HG02981 (cell line): Measurements from ENCODE around the gene SND1.
A peak's percentile ranks its signal among the peaks of the same experiment; 100 is the strongest.
"Not testable (repeated sequence)": the region's sequence is repeated elsewhere in the genome, so short reads cannot be mapped to it uniquely, and the experiment has no call there.

Source experiments
- ATAC-seq: cut with Tn5 transposase; IDR thresholded peaks from one replicate; pipeline ENCODE4 v1.9.1; 2021; ENCODE audit warnings: mild to moderate bottlenecking, moderate library complexity; ENCODE audit not compliant: unreplicated experiment

SND1 gene

DNA sequence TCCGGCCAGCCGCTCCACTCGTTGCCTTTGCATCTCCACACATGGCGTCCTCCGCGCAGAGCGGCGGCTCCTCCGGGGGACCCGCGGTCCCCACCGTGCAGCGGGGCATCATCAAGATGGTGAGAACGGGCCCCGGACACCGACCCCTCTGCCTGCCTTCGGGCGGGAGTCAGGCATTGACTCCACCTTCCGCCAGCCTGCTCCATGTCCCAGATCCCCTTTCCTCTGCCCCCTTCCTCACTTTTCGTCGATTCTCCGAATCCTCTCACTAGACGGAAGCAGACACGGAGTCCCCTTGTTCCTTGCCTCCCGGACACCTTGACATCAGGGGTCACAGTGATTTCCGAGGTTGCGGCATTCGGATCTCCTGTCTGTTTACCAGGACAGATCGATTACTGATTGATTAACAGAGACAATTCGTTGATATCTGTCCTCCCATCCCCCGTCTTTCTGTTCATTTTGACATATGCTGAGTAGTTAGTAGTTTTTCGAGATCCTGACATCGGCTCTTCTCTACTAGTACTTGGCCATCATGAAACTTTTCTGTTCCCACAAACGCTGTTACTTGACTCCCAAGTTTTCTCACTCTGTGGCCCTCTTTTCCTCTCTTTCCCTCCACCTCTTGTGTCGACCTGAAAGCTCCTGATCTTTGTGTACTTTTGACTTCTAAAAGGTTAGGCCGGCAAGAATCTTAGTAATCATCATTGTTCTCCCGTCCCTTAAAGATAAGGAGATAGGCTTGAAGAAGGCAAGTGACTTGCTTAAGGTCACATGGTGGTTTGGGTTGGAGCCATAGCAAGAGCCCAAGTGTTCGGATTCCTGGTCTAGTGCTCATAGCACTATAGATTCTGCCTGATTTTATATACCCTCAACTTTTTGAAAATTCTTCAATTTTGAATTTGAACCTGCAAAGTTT lies 597 bp downstream of the SND1 start:
- ATAC-seq: peak; percentile 8

DNA sequence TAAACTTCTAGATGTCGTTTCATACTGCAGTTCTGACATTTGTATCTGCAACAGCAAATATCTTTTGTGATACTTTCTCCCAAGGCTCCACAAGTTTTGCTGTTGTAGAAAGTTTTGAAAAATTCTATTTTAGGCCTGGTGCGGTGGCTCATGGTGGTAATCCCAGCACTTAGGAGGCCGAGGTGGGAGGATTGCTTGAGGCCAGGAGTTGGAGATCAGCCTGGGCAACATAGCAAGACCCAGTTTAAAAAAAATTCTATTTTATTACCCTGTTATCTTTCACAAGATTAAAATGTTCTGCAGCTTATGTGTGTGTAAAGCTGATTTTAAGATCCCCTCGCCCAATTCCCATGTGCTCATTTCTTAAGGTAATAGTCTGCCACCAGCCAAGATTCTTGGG lies 1.4 kb downstream of the SND1 start:
- ATAC-seq: no peak

DNA sequence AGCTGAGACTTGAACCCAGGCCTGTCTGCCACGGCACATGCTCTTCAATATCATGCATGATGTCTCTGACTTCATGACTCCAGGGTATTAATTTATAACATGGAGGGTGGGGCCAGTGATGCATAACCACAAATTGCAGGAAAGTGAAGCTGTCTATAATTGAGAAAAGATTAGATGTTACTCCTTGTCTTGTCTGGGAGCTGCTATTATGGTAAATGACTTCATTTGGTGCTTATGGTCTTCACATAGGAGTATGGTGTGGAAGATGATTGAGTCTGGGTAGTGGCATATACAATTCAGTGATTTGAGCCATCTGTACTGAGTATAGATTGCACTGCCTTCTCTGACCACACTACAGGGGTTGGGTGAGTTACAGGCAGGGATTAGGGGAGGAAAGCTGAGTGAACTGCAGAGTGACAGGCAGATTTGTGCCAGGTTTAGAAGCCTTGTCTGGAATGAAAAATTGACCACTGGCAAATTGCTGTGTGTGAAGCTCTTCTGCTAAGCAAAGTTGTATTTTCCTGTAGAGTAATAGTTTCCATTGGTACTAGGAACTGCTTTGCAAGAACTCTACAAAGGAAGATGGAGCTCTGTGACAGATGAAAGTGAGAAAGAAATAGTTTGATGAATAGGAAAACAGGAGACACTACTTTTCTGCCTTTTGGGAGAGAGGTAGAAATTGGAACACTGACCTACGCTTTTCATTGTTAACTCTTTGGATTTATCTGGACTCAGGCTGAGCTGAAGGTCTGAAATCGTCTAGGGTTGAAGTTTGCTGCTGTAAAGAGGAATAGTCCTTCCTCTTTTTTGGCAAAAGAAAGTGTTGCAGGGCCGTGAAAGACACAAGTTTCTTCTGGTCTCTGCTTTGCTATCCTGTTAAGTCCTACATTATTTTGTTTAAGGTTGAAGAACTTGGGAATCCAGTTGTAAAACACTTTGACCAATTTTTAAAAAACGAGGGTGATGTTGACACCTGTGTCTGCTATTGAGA lies 2.7 kb downstream of the SND1 start:
- ATAC-seq: no peak

DNA sequence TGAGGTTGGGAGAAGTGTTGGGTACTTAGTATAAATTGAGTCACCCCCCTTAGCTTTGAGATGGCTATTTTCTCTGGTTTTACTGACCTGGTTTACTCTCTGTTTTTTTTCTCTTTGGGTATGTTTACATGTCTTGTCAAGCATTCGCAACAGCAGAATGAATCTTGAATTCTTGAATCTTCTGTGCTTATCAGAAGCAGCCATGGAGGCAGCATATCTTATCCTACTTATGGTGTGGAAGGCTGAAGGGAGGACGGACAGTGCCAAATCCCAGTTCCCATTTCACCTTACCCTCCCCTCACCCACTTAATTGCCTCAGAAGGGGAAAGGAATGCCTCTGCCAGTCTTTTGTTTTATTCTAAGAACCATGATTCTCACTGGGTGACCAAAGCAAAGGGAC lies 3.7 kb downstream of the SND1 start:
- ATAC-seq: no peak

DNA sequence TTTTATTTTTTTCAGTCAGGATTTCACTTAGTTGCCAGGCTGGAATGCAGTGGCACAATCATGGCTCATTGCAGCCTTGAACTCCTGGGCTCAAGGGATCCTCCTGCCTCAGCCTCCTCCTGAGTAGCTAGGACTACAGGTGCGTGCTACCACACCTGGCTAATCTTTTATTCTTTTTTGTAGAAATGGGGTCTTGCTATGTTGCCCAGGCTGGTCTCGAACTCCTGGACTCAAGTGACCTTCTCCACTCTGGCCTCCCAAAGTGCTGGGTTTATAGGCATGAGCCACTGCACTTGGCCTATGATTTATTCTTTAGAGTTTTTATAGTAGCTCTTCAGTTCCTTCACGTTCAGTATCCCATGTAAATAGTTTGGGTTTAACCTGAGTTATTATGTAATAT lies 5.5 kb downstream of the SND1 start:
- no peak for ATAC-seq

DNA sequence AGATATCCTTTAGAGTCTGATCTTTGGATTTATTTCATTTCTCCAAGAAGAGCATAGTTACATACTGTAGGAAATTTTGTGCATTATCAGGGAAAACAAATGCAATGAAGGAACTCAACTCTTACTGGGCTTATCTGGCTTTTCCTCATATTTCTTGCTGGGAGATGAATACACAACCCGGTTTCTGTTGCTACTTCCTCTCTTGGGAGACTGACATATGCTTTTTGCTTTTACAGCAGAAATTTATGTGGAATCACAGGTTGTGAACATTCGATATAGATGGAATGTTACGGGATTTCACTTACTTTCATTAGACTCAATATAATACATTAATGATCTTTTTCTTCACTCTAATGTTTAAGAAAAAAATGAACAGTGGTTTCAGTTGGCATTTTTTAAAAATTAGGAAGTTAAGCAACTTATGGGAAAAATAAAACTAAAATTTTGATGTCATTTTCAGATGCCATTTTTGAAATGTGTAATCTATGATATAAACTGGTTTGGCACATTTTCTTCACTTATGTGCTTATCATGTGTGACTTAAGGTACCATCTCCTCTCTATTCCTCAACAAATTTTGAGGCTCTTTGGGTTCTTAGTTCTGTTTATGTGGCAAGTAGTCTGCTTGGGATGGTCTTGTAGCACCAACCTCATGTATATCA lies 7.1 kb downstream of the SND1 start:
- ATAC-seq: no peak

DNA sequence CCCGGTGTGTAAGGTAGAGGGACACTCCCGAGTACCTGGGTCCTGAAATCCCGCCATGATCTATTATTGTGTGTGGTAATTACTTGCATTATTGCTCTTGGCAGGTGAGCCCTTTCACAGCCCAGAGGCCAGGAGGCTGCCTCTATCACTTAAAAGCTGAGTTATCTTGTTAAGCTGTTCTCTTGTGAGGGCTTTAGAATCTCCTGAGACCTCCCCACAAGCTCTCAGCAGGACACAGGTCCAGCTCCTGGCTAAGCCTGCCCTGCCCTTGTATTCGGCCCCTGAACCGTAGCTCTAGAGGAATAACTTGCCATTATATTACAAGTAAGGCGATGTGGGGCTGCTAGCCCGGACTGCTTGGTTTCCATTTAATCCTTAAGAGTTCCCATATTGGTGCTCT lies 13.9 kb downstream of the SND1 start:
- ATAC-seq: no peak

DNA sequence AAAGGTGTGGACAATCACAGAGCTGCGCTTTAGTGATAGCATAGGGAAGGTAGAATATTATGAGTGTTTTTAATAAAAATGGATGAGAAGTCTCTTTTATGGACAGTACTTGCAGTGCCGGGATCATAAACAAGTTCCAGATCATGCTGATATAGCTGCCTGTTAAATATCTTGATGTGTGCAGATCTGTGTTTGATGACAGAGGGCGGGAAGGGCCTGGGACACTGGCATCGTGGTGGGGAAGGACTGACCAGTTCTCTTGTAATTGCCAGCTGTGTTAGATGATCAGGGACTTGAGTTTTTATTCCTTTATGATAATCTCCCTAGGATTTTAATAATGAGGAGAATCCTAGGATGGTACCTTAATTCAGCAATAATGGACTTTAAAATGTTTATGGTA lies 14.6 kb downstream of the SND1 start:
- no peak for ATAC-seq

DNA sequence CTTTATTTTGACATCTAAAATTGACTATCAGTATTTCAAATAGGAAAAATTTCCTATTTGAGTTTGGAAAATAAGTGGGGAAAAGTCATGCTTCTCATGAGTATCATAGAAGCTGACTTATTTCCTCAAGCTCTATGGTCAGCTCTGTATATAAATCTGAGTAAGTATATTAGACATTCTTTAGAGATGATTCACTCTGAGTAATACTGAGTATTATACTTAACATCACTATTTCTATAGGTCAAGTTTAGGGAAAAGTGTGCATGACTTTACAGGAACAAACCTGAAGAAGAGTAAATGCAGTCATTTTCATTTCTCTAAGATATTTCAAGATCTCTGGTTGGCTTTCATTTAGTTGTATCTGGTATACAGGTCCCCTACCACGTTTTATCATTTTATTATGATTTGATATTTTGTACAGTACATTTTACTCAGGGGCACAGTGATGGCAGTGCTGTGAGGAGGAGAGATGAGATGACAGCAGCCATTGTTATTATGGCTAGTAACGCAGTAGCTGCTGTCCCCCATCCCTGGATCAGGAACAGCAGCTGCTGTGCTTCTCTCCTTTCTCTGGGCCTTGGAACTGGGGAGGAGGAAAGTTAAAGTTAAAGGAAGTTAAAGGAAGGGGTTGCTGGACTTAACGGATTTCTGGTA lies 15.2 kb downstream of the SND1 start:
- no peak for ATAC-seq

DNA sequence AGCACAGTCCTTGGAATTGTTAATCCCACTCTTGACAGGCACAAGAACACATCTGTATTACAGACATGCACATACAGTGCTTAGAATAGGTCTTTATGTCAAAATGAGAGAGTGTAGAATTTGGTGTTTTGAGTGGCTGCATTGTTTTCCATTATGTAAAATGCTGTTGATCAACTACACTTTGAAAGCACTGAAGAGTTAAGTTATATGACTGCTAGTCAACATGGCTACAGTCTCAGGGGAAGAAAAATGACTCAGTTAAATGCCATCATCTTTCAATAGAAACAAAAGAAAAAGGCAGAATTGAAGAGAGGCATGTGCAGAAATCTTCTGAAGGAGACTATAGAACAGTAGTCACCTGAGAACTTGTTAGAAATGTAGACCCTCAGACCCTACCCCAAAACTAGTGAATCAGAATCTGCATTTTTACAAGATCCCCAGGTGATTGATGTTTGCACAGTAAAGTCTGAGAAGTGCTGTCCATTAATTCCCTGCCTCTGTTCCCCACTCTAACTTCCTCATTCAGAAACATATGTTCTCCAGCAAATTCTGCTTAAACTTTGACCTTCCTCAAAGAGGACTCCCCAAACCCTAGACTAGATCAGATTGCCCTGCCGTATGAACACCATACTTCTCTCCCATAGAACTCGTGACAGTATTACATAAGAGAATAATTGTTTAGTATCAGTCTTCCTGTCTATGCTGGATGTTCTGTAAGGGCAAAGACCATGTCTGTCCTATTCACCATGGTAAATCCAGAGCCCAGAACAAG lies 16.0 kb downstream of the SND1 start:
- no peak for ATAC-seq

DNA sequence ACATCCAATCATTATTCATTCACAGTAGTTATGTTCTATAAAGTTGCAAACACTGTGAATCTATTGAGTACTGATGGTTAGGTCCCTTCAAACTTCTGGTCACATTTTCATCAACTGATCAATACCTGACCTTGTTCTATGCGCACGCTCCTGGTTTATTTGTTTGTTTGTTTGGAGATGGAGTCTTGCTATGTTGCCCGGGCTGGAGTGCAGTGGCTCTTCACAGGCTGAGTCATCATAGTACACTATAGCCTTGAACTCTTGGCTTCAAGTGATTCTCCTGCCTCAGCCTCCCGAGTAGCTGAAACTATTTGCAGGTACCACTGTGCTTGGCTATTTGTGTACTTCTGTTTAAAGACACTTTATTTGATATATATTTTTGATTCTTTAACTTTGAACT lies 19.3 kb downstream of the SND1 start:
- no peak for ATAC-seq

DNA sequence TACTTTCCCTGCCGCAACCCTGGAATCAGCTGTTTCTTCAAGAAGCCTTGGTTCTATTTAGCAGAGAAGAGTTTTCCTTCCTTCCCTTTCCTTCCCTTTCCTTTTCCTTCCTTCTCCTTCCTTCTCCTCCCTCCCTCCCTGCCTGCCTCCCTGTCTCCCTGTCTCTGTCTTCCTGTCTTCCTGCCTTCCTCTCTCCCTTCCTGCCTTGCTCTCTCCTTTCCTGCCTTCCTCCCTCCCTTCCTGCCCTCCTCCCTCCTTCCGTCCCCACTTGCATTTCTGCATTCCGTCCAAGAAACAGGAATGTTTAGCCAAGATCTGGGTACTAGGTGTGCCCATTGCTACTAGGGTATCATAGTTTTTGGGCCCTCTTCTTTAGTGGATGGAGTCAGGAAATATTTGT lies 21.9 kb downstream of the SND1 start:
- no peak for ATAC-seq

DNA sequence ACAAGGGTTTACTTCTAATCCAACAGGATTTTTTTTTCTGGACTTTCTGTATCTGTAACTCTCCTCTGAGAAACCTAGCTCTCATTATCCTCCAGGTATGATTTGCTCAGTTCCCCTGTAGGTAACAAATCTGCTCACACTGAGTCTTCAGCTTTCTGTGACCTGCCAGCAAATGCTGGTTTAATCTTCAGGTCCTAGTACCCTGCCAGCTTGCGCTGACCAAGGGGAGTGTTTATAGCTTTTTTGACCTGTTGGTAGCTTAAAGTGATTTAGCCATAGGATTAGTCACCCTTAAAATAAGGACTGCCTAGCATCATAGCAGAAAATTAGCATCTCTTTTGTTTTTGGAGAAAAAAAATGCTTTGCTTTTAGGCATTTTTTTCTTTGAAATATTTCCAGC lies 22.4 kb downstream of the SND1 start:
- no peak for ATAC-seq

DNA sequence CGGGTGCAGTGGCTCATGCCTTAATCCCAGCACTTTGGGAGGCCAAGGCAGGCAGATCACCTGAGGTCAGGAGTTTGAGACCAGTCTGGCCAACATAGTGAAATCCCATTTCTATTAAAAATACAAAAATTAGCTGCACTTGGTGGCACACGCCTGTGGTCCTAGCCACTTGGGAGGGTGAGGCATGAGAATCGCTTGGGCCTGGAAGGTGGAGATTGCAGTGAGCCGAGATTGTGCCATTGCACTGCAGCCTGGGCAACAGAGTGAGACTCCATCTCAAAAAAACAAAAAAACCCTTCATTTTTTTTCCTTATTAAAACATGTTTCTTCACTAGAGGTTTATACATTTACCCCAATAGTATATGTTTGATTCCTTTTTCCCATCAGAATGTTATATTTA lies 22.9 kb downstream of the SND1 start:
- not testable (repeated sequence) for ATAC-seq

DNA sequence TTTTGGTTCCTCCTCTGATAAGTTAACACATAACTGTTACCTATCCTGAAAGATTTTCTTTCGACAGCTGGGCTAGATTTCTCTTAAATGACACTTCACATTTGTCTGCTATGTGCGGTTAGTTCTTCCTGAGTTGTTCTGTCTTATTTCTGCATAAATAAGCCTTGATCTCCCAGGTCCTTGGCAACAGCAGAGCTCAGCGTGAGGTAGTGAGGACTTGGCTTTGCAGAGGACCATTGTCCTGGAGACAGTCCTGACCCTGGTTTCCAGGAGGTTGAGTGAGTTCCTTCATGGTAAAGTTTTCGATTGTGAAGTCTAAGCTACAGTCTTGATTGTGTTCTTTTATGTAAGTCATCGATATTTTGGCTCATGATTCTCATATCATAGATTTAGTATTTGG lies 23.7 kb downstream of the SND1 start:
- no peak for ATAC-seq

DNA sequence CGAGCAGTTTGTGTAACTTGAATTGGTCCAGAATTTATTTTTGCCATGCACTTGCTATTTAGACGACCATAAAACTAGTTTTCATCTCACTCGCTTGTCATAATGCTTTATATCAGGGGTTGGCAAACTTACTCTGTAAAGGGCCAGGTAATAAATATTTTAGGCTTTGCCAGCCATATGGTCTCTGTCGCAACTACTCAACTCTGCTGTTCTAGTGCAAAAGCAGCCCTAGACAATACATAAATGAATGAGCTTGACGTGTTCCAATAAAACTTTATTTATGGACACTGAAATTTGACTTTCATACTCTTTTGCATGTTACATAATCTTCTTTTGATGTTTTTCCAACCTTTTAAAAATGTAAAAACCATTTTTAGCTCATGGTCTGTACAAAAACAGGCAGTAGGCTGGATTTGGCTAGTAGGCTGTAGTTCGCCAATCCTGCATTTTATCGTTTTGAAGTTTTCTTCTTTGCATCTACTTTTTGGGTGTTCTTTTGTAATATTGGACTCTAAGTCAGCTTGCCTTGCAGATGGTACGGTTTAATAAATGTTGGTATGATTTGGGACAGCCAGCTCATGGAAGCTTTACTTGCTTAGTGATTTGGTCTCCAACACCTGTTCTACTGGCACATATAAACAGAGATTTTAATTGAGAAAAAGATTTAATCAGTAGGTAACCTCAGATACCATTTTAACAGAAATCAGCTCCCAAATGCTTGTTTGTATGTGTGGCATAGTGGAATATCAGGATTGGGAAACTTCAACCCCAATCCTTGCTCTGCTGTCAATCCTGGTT lies 25.6 kb downstream of the SND1 start:
- ATAC-seq: no peak

DNA sequence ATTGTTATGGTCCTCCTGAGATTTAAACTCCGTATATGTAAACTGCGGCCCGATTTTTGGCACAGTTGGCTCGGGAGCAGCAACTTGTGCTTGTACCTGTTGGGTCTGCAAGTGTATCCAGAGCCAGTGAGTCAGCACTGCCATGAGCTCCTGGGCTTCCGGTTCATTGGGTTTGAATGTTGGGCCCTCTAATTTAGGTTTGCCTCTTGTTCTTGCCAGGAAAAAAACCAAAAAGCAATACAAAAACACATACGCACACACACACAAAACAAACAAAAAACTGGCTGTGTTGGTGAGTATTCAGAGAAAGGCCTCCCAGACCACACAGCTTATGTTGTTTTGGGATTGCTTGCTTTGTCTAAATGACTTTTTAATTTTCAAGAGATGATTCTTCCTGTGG lies 26.3 kb downstream of the SND1 start:
- ATAC-seq: no peak

DNA sequence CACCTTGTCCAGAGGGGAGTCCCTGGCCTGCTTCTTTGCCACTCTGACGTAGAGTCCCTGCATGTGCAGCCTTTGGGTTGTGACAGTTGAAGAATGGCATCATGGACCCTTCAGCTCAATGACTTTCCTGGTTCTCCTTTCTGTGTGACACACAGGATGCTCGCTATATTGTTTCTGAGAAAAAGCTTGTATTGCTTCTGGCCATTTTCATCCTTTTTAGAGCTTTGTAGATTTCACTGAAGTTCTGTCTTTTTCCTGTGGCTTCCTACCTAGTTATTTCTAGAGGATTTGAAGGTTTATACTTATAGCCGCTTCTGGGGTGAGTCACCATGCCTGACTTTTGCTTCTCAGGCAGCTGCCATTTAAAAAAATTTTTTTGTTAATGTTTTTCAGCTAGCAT lies 27.0 kb downstream of the SND1 start:
- ATAC-seq: peak; percentile 89

DNA sequence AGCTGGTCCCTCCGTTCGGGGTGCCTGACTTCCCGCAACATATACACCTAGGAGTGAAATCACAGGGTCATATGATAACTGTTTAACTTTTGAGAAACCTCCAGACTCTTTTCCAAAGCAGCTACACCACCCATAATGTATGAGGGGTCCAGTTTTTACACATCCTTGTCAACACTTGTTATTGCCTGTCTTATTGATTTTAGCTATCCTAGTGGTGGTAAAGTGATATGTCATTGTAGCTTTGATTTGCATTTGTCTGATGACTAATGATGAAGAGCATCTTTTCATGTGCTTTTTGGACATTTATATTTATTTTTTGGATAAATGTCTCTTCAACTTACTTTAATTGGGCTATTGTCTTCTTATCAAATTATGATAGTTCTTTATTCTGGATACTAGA lies 29.0 kb downstream of the SND1 start:
- no peak for ATAC-seq
